Activated CD8-positive, alpha-beta T cell treated with anti-CD3 and anti-CD28 coated beads for 36 hours (primary cell): Measurements from ENCODE around the gene RPN2. TPM values are rescaled to one million over a fixed set of nuclear protein-coding genes. Genes with fewer than 3 reads are reported as not detected.
"Not testable (repeated sequence)": the region's sequence is repeated elsewhere in the genome, so short reads cannot be mapped to it uniquely, and the experiment has no call there.

ENCODE experiments used
- ATAC-seq: fragments of 200-7000 bp; cut with Tn5 transposase; one replicate; pipeline ENCODE4 v1.10.0; 2021; ENCODE audit warnings: mild to moderate bottlenecking, moderate library complexity
- CTCF ChIA-PET: fragments of 350-600 bp; sonication (Branson Sonifier 250); formaldehyde crosslinking; loops from one replicate; lab custom pipeline; 2021; ENCODE audit warnings: antibody characterized with exemption; lab: Charles Lee
- POLR2A ChIA-PET: fragments of 350-600 bp; sonication (Branson Sonifier 250); formaldehyde crosslinking; loops from one replicate; lab custom pipeline; 2021; ENCODE audit warnings: antibody characterized with exemption; lab: Charles Lee
- DNase-seq: peaks from one replicate; pipeline ENCODE4 v3.0.0-alpha.2; 2020
- H3K27ac Mint-ChIP-seq: one replicate; pipeline ENCODE4 v1.8.0; 2021; ENCODE audit warnings: mild to moderate bottlenecking, mixed read lengths
- H3K27me3 Mint-ChIP-seq: one replicate; pipeline ENCODE4 v1.8.0; 2021; ENCODE audit warnings: mixed read lengths
- H3K36me3 Mint-ChIP-seq: one replicate; pipeline ENCODE4 v1.8.0; 2021; ENCODE audit warnings: low read depth, mixed read lengths
- H3K4me1 Mint-ChIP-seq: one replicate; pipeline ENCODE4 v1.8.0; 2021; ENCODE audit warnings: low read depth, mixed read lengths
- H3K4me3 Mint-ChIP-seq: one replicate; pipeline ENCODE4 v1.8.0; 2021; ENCODE audit warnings: mild to moderate bottlenecking, moderate library complexity, mixed read lengths
- H3K9me3 Mint-ChIP-seq: one replicate; pipeline ENCODE4 v1.8.0; 2021; ENCODE audit warnings: mixed read lengths
- intact Hi-C: fragments of 100-400 bp; cut with micrococcal nuclease; formaldehyde crosslinking; loops from one replicate; pipeline ENCODE4 v1.10.0; 2022
- total RNA-seq, 2 experiments: library from RNA; stranded (reverse); gene quantifications; one replicate each; pipeline ENCODE4 v1.2.3, GENCODE V29; 2021
- TF ChIP-seq, protein P1 (sequence below): fragments of 200-600 bp; IDR thresholded peaks from one replicate; pipeline ENCODE4 v1.8.0; 2022; ENCODE audit warnings: antibody characterized with exemption, mild to moderate bottlenecking

Gene RPN2
- total RNA-seq, 2 experiments from 2014 or later, result 103 to 107 TPM

- CTCF ChIA-PET, result interaction anchor here (0.7 kb wide), 1 partner anchor 69 kb away, joined by 3 read pairs; no protein-coding TSS in a partner anchor
- no peaks in the 10 kb centered on the region for H3K4me1 Mint-ChIP-seq
- no peak for DNase-seq
Observed at GRCh38 chr20:37144856-37145404, 34.2 kb upstream of the RPN2 start.

DNA sequence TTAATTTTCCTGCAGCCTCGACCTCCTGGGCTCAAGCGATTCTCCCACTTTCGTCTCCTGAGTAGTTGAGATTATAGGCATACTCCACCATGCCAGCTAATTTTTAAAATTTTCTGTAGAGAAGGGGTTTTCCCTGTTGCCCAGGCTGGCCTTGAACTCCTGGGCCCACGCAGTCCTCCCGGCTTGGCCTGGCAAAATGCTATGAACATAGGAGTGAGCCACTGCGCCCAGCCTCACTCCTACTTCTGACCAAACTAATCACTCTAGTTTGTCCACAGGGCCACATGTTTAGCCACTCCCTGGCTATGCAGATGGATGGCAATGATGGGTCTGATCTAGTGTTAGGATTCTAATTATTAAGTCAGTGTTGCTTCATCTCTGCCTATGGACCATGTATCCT is 31.9 kb upstream of the RPN2 start:
- no peaks in the 10 kb centered on the region for H3K9me3 Mint-ChIP-seq
- no peak for ATAC-seq
- H3K4me1 Mint-ChIP-seq, result no peaks in the 10 kb centered on the region
- intact Hi-C loops, result no loop called here
- ChIA-PET CTCF (no interaction called here), POLR2A (no interaction called here)
- H3K4me3 Mint-ChIP-seq, result no peak overlapping the region
- TF ChIP-seq, protein P1, sequence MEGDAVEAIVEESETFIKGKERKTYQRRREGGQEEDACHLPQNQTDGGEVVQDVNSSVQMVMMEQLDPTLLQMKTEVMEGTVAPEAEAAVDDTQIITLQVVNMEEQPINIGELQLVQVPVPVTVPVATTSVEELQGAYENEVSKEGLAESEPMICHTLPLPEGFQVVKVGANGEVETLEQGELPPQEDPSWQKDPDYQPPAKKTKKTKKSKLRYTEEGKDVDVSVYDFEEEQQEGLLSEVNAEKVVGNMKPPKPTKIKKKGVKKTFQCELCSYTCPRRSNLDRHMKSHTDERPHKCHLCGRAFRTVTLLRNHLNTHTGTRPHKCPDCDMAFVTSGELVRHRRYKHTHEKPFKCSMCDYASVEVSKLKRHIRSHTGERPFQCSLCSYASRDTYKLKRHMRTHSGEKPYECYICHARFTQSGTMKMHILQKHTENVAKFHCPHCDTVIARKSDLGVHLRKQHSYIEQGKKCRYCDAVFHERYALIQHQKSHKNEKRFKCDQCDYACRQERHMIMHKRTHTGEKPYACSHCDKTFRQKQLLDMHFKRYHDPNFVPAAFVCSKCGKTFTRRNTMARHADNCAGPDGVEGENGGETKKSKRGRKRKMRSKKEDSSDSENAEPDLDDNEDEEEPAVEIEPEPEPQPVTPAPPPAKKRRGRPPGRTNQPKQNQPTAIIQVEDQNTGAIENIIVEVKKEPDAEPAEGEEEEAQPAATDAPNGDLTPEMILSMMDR, result no peak
- DNase-seq, result no peak
- H3K27me3 Mint-ChIP-seq, result no peaks in the 10 kb centered on the region
- H3K27ac Mint-ChIP-seq, result no peak overlapping the region
- H3K36me3 Mint-ChIP-seq, result no peaks in the 10 kb centered on the region

More at GRCh38 chr20:37144856-37145404, 34.2 kb upstream of the RPN2 start:
- H3K27me3 Mint-ChIP-seq, result no peaks in the 10 kb centered on the region
- H3K4me3 Mint-ChIP-seq, result no peak overlapping the region
- TF ChIP-seq, protein P1, result no peak
- H3K36me3 Mint-ChIP-seq, result no peaks in the 10 kb centered on the region
- intact Hi-C loops, result no loop called here
- no peak for ATAC-seq
- POLR2A ChIA-PET, result no interaction called here
- no peaks in the 10 kb centered on the region for H3K9me3 Mint-ChIP-seq
- no peak overlapping the region for H3K27ac Mint-ChIP-seq

GRCh38 chr20:37150864-37151263 is 28.3 kb upstream of the RPN2 start:
- H3K36me3 Mint-ChIP-seq, CTCF ChIA-PET, H3K27ac Mint-ChIP-seq: not testable (repeated sequence)

DNA sequence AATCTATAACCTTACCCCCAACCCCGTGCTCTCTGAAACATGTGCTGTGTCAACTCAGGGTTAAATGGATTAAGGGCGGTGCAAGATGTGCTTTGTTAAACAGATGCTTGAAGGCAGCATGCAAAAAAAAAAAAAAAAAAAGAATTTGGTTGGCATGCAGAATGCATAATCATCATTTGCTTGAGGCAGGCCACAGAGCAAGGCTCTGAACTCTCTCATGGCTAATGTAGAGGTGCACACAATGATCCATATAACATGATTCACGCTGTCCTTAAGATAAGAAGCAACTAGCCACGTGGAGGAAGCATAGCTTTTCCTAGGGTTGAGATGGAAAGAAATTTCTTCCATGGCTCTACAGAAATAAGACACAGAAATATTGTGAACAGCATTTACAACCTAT is 27.6 kb upstream of the RPN2 start:
- DNase-seq, result no peak
- H3K36me3 Mint-ChIP-seq, result no peaks in the 10 kb centered on the region
- no peaks in the 10 kb centered on the region for H3K4me1 Mint-ChIP-seq
- intact Hi-C loops, result no loop called here
- POLR2A ChIA-PET, result no interaction called here
- H3K27ac Mint-ChIP-seq, result no peak overlapping the region
- TF ChIP-seq, protein P1, result no peak
- H3K9me3 Mint-ChIP-seq, result no peaks in the 10 kb centered on the region
- ATAC-seq, result no peak
- no peaks in the 10 kb centered on the region for H3K27me3 Mint-ChIP-seq
- no peak overlapping the region for H3K4me3 Mint-ChIP-seq
- CTCF ChIA-PET, result no interaction called here

More at GRCh38 chr20:37150864-37151263, 28.3 kb upstream of the RPN2 start:
- H3K4me1 Mint-ChIP-seq, H3K27me3 Mint-ChIP-seq, POLR2A ChIA-PET, DNase-seq, H3K4me3 Mint-ChIP-seq, ATAC-seq, intact Hi-C loops, H3K9me3 Mint-ChIP-seq: not testable (repeated sequence)

DNA sequence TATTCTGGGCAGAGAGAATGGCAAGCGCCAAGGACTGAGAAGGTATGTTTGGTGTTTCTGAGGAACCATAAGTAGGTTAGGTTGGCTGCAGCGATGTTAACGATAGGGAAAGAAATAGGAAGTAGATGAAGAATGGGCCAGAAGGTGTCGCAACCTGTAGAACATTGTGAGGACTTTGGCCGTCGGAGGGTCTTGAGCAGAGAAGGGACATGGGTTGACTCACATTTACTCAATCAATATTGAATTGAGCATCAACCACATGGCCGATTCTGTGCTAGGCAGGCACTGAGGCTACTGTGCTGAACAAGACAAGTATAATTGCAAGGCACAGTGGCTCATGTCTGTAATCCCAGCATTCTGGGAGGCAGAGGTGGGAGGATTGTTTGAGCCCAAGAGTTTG is 26.8 kb upstream of the RPN2 start:
- ChIA-PET CTCF (no interaction called here), POLR2A (no interaction called here)
- no peaks in the 10 kb centered on the region for H3K27me3 Mint-ChIP-seq
- TF ChIP-seq, protein P1, result no peak
- no peaks in the 10 kb centered on the region for H3K9me3 Mint-ChIP-seq
- H3K27ac Mint-ChIP-seq, result no peak overlapping the region
- ATAC-seq (no peak), DNase-seq (no peak)
- H3K4me1 Mint-ChIP-seq, result no peaks in the 10 kb centered on the region
- H3K4me3 Mint-ChIP-seq, result no peak overlapping the region
- intact Hi-C loops, result no loop called here
- no peaks in the 10 kb centered on the region for H3K36me3 Mint-ChIP-seq
